DOHH2 (cell line): ENCODE data around the gene PIK3C2B.

Experiments
- H3F3A ChIP-seq: fragments of 200-600 bp; sonication (generic), shearing (Covaris generic); 2 replicates; pipeline ENCODE4 v1.6.0; 2016; ENCODE audit warnings: antibody characterized with exemption, mild to moderate bottlenecking; ENCODE audit not compliant: control insufficient read depth, insufficient read depth
- H3K27ac ChIP-seq: fragments of 200-600 bp; sonication (generic); 2 replicates; pipeline ENCODE4 v1.5.1; 2014; ENCODE audit warnings: low read depth, mild to moderate bottlenecking, low read length, moderate library complexity
- H3K27me3 ChIP-seq: fragments of 200-600 bp; sonication (generic); 2 replicates; pipeline ENCODE4 v1.6.1; 2014; ENCODE audit warnings: mild to moderate bottlenecking, low read length, mixed read lengths; ENCODE audit not compliant: control insufficient read depth
- H3K36me3 ChIP-seq: fragments of 200-600 bp; sonication (generic); 2 replicates; pipeline ENCODE4 v1.6.1; 2014; ENCODE audit warnings: mild to moderate bottlenecking, low read length, moderate library complexity, mixed read lengths; ENCODE audit not compliant: control insufficient read depth
- H3K4me1 ChIP-seq: fragments of 200-600 bp; sonication (generic); 2 replicates; pipeline ENCODE4 v1.6.1; 2014; ENCODE audit warnings: mild to moderate bottlenecking, low read length, mixed read lengths; ENCODE audit not compliant: control insufficient read depth
- H3K4me2 ChIP-seq: fragments of 200-600 bp; sonication (generic); 2 replicates; pipeline ENCODE4 v1.6.0; 2014; ENCODE audit warnings: mild to moderate bottlenecking, low read length, moderate library complexity
- H3K4me3 ChIP-seq: fragments of 200-600 bp; sonication (generic); 2 replicates; pipeline ENCODE4 v1.5.1; 2014; ENCODE audit warnings: mild to moderate bottlenecking, low read length, mixed read lengths
- H3K79me2 ChIP-seq: fragments of 200-600 bp; sonication (generic); 2 replicates; pipeline ENCODE4 v1.6.1; 2014; ENCODE audit warnings: mild to moderate bottlenecking, low read length, mixed read lengths; ENCODE audit not compliant: control insufficient read depth
- H3K9me2 ChIP-seq: fragments of 200-600 bp; sonication (generic); replicated peaks from 2 replicates; pipeline ENCODE4 v1.6.1; 2014; ENCODE audit warnings: mild to moderate bottlenecking, low read length, mixed read lengths; ENCODE audit not compliant: control insufficient read depth
- H3K9me3 ChIP-seq: fragments of 200-600 bp; sonication (generic); 2 replicates; pipeline ENCODE4 v1.6.1; 2014; ENCODE audit warnings: antibody characterized with exemption, low read length, mixed read lengths; ENCODE audit not compliant: control insufficient read depth, insufficient read depth
- H4K20me1 ChIP-seq: fragments of 200-600 bp; sonication (generic); 2 replicates; pipeline ENCODE4 v1.6.0; 2014; ENCODE audit warnings: low read depth, mild to moderate bottlenecking, antibody characterized with exemption, low read length, moderate library complexity; ENCODE audit not compliant: control insufficient read depth, insufficient read depth
- EZH2phosphoT487 ChIP-seq: fragments of 200-600 bp; sonication (generic); IDR thresholded peaks from 2 replicates; pipeline ENCODE4 v1.6.1; 2017; ENCODE audit warnings: borderline replicate concordance, mild to moderate bottlenecking, antibody characterized with exemption, low read length, moderate library complexity, mixed read lengths
- TF ChIP-seq, protein P1 (sequence below): fragments of 200-600 bp; sonication (generic); IDR thresholded peaks from one replicate; pipeline ENCODE4 v1.5.1; 2014; ENCODE audit warnings: antibody characterized with exemption, mild to moderate bottlenecking, low read depth, low read length; ENCODE audit not compliant: poor library complexity, severe bottlenecking

The PIK3C2B gene

DNA sequence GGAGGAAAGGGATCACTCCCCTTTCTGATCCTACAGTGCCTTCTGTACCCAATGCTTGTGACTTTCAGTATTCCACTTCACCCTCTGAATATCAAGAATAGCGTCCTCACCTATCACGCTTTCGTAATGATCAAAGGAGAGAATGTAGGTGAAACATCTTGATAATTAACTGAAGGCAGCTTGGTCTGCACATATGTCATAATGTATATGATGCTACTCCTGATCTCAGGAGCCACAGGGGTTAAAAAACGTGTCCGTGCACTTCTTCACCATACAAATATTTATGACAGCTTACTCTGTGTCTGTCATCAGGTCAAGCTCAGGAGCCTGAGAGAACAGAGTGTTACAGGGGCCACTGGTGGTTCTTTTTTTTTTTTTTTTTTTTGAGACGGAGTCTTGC is 1.2 kb upstream of the PIK3C2B start:
- H3K27me3 ChIP-seq = peaks cover 16% of the 10 kb centered on the region
- peak overlapping the region; percentile 100 for H3K4me2 ChIP-seq
- no peak for TF ChIP-seq EZH2phosphoT487
- TF ChIP-seq, protein P1, sequence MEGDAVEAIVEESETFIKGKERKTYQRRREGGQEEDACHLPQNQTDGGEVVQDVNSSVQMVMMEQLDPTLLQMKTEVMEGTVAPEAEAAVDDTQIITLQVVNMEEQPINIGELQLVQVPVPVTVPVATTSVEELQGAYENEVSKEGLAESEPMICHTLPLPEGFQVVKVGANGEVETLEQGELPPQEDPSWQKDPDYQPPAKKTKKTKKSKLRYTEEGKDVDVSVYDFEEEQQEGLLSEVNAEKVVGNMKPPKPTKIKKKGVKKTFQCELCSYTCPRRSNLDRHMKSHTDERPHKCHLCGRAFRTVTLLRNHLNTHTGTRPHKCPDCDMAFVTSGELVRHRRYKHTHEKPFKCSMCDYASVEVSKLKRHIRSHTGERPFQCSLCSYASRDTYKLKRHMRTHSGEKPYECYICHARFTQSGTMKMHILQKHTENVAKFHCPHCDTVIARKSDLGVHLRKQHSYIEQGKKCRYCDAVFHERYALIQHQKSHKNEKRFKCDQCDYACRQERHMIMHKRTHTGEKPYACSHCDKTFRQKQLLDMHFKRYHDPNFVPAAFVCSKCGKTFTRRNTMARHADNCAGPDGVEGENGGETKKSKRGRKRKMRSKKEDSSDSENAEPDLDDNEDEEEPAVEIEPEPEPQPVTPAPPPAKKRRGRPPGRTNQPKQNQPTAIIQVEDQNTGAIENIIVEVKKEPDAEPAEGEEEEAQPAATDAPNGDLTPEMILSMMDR = no peak
- H3K27ac ChIP-seq = peak overlapping the region; percentile 91
- H3F3A ChIP-seq = peaks cover 17% of the 10 kb centered on the region
- H3K36me3 ChIP-seq = no peaks in the 10 kb centered on the region; the same call in 1 of the 2 replicates
- H3K9me2 ChIP-seq = no peaks in the 10 kb centered on the region
- peaks cover 25% of the 10 kb centered on the region for H3K79me2 ChIP-seq
- peaks cover 5% of the 10 kb centered on the region; the same call in 1 of the 2 replicates for H4K20me1 ChIP-seq
- peaks cover 75% of the 10 kb centered on the region for H3K4me1 ChIP-seq
- peaks cover 5% of the 10 kb centered on the region; the same call in 1 of the 2 replicates for H3K9me3 ChIP-seq
- H3K4me3 ChIP-seq = peak overlapping the region; percentile 94

DNA sequence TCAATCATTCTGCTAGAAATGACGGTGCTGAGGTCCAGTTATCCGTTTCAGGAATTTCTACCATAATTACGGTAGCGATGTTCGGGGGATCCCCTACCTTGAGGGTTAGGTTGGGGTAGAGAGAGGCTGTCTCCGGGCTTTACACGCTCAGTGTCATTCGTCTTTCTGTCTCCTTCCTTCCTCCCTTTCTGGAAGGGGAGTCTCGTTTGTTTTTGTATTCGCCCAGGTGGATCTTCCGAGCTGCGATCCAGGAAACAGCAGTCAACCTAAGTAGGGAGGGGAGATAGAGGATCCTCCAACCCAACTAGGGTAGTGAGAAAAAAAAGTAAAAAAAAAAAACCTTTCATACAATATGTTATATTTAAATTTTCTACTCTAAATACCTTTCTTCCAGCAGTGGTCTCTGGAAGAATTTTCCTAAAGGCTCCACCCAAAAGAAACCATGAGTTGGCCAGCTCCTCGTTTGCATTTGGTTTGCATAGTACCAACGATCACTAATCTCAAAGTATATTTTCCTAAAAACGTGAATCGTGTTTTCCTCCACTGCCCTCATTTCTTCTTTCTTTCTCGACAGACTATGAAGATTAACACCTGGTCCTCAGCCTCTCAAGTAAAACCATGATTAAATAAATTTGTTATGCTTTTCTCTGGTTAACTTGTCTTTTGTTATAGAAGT is 611 bp upstream of the PIK3C2B start:
- H3K4me3 ChIP-seq = peak overlapping the region; percentile 94
- peaks cover 17% of the 10 kb centered on the region for H3F3A ChIP-seq
- H3K27ac ChIP-seq = peak overlapping the region; percentile 91
- peaks cover 5% of the 10 kb centered on the region; the same call in 1 of the 2 replicates for H4K20me1 ChIP-seq
- H3K79me2 ChIP-seq = peaks cover 28% of the 10 kb centered on the region
- no peaks in the 10 kb centered on the region for H3K9me2 ChIP-seq
- peaks cover 16% of the 10 kb centered on the region for H3K27me3 ChIP-seq
- H3K4me1 ChIP-seq = peaks cover 79% of the 10 kb centered on the region
- peaks cover 5% of the 10 kb centered on the region; the same call in 1 of the 2 replicates for H3K9me3 ChIP-seq
- peaks cover 3% of the 10 kb centered on the region; the same call in 1 of the 2 replicates for H3K36me3 ChIP-seq
- H3K4me2 ChIP-seq = peak overlapping the region; percentile 100
- no peak for TF ChIP-seq EZH2phosphoT487
- TF ChIP-seq, protein P1 = no peak

DNA sequence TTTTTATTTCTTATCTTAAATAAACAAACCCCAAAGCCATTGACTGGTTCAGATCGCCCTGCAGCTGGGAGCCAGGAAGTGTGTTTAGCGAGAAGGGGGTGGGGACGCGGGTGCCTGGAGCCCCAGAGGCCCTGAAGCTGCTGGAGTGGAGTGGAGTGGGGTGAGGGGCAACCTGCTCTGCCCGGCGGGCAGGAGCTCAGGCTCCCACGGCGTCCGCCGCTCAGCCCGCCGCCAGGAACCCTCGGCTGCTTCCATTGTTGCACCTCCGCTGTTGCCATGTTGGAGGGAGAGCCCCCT is 673 bp downstream of the PIK3C2B start:
- H3K27me3 ChIP-seq = peaks cover 16% of the 10 kb centered on the region
- peaks cover 17% of the 10 kb centered on the region for H3F3A ChIP-seq
- peaks cover 5% of the 10 kb centered on the region; the same call in 1 of the 2 replicates for H4K20me1 ChIP-seq
- no peaks in the 10 kb centered on the region for H3K9me2 ChIP-seq
- peak overlapping the region; percentile 91 for H3K27ac ChIP-seq
- peak overlapping the region; percentile 100 for H3K4me2 ChIP-seq
- peaks cover 77% of the 10 kb centered on the region for H3K4me1 ChIP-seq
- no peaks in the 10 kb centered on the region for H3K9me3 ChIP-seq
- peaks cover 30% of the 10 kb centered on the region for H3K79me2 ChIP-seq
- H3K4me3 ChIP-seq = peak overlapping the region; percentile 94
- TF ChIP-seq, protein P1 = no peak
- no peak for TF ChIP-seq EZH2phosphoT487
- peaks cover 10% of the 10 kb centered on the region; the same call in 1 of the 2 replicates for H3K36me3 ChIP-seq
